HG03378 (cell line): Measurements from ENCODE around the gene KLHL29.

Source experiments
- ATAC-seq: cut with Tn5 transposase; IDR thresholded peaks from one replicate; pipeline ENCODE4 v1.9.1; 2021; ENCODE audit warnings: mild to moderate bottlenecking, moderate library complexity; ENCODE audit not compliant: unreplicated experiment

KLHL29 gene

DNA sequence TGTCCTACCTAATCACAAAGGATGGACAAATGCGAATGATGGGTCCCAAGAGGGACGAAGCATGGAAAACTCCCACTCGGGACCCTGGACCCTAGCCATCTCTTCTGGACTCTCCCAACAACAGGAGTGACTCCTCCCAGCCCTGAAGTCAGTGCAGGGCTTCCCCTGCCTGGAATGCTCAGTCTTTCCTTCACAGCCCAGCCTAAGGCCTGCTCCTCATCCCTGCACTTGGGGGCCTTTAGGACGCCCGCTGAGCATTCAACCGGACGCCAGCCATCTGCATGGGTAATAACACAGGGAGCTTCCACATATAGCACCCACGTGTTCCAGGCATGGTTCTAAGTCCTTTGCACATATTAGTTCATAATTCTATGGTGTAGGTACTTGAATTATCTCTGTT lies 237.5 kb downstream of the KLHL29 start:
- no peak for ATAC-seq

DNA sequence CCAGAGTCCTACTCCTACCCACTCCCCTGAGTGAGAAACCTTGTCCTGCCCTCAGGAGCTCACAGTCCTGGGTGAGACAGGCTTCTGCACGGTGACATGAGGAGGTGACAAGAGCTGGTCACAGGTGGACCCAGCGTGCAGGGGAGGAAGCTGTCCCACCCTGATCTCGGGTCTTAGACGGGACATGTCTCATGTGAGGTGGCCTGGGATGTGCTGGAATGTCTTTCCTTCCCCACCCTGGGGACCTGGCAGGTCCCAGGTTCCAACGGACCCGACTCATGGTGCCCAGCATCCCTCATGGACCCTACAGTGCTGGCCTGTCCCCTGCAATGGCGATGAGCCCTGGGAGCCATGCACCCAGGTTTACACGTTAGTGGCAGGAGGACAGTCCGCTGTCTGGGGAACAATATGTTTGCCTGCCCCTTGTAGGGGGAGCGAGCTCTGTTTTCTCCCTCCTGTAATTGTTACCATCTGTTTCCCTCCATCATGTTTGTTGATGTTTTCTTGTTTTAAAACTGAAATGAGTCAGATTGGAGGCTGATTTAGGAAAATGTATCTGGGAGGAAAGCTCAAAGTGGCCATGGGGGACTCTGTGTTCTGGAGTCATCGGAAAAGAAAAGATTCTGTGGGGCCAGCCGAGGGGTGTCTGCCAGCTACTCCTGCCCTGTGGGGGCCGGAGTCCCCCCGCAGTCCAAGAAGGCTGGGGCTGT lies 238.1 kb downstream of the KLHL29 start:
- no peak for ATAC-seq

DNA sequence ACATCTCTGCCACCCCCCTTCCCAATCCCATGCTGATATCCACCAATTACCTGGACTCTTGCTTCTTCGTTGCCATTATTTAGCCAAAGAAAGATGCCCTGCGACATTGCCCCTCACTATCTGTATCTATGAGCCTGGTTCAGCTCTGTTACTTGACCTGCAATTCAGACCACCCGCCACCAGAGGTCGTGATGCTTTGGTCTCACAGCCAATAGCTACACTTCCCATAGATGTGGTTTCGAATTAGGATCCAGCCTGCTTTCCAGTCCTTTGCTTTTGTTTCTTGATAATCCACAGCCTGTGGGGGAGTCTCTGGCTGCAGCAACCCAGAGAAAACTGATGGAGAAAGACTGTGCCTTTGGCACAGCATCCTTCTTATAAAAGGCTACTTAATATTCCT lies 239.4 kb downstream of the KLHL29 start:
- no peak for ATAC-seq

DNA sequence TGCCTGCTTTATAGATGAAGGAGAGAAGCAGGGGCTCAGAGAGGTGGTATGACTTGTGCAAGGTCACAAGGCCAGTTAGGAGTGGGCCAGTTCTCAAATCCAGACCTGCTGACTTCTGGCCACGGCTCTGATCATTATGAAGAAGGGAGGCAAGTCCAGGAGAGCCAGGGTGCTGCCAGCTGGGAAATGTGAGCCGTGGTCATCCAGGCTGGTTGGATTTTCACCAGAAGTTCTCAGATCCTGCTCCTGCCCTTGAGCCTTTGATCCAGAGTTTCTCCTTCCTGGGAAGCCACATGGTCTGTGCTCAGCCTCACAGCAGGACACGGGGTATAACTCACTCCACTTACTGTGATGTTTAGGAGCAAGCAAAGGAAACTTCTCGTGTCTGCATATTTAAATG lies 239.9 kb downstream of the KLHL29 start:
- ATAC-seq = no peak

DNA sequence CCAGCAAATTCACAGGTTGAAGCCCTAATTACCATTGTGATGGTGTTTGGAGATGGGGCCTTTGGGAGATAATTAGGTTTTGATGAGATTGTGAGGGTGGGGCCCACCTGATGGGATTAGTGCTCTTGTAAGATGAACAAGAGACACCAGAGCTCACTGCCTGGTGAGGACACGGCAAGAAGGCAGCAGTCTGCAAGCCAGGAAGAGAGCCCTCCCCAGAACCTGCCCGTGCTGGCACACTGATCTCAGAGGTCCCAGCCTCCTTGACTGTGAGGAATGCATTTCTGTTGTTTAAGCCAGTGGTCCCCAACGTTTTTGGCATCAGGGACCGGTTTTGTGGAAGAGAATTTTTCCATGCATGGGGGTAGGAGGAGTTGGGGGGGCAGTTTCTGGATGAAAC lies 240.7 kb downstream of the KLHL29 start:
- ATAC-seq = no peak

DNA sequence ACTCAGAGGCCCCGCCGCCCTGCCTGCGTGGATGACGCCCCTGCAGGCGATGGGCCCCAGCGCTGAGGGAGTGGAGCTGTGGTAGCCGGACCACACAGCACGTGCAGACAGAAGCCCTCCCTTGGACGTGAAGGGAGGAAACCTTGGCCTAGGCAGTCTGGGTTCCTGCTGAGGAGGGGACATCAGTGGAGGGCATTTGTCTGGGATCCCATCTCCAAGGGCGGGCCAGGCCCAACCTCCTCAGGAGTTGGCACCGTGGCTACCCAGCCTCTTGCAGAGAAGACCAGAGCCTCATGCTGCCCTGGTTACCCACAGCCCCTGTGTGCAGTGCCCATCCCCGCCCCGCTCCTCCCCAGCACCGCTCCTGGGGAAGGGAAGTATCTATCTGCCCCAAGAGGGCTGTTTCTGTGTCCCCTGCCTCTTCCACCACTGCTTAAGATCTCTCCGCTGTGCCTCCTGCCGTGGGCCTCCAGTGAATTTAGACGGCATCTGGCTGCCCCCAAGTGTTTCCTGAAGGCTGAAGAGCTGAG lies 241.8 kb downstream of the KLHL29 start:
- no peak for ATAC-seq

DNA sequence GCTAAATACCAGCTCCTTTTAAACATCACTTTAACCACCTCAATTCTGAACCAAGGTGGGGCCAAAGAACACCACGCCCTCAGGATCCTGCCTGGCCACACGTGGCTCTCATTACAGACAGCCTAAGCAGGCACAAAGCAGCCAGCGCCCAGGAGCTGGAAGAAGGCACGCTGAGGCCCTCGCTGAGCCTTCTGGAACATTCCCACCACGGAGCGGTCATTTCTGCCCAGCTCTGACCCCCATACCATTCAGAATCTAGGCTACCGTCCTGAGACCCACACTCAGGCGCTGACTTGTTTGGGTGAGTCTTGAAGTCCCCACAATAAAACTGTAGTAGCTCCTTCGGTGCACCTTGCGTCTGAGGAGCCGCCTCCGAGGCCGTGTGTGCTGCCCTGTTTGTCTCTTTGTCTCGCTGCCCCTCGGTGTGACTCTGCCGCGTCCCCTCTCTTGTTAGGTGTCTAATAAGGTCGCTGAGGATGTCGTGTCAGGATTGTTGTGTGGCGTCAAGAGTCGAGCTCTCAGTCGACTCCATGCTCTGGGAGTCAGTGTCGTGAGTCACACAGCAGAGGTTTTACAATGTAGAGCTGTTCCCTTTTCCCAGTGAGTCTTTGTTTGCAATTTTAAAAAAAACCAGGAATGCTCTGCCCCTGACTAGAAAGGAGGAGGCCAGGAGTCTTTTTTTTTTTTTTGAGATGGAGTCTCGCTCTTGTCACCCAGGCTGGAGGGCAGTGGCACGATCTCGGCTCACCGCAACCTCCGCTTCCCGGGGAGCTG lies 242.4 kb downstream of the KLHL29 start:
- no peak for ATAC-seq

DNA sequence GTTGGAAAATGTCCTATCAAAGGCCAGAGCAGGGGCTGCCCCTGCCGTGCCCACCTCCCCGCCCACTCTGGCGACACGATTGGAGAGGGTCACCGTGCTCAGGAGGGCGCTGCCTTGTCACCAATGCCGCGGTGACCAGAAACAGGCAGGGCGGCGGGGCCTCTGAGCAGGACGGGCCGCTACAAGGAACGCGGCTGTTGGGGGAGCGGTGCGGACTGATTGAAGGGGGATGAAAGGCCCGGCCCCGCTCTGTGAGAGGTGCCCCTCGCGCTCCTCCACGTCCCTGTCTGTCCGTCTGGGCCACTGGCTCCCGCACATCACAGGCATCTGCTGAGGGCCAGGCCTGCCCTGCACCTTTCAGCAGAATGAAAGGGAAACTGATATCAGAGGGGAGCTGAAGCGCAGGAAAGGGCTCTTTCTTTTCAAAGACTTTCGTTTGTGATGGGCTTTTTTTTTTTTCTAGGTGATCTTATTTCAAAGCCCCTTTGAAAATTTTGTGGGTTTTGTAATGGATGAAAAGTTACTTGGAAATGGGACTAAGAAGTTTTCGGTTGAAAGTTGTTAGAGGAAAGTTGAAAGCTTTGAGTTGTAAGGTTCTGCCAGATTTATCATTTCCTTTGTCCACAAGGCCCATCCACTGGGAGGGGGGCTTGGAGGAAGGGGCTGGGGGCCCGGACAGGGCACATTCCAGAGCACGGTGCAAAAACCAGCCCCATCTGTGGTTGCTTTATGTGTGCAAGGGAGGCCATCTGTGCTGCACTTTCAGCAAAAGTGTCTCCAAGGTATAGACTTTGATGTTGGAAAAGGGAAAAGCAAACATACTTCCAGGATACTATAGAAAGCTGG lies 244.2 kb downstream of the KLHL29 start:
- ATAC-seq = no peak

DNA sequence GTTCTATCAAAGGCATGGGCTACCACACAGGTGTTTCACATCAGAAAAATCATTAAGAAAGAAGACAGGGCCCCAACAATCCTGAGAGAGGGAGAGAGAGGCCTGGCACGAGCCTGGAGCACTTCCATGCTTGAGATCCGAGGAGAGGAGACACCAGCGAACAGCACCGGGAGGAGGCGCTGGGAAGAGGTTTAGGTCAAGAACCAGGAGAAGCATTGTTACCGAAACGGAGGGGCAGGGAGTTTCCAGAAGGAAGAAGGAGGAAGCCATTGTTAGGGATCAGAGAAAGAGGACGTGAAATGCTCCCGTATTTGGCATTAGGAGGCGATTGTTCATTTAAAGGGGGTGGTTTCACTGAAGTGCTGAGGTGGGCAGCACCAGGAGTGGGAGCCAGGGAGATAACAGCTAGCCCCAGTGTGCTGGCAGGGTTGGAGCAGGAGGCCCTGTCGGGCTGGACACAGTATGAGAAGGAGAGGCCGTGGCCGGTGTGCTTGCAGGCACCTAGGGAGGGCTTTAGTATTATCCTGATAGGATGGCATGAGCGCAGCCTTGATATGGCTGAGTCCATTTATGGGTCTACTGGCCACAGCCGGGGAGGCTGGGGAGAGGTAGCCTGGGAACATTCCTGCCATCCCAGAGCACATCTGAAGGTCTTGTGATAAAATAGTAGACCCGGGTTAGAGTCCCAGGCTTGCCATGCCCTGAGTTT lies 244.9 kb downstream of the KLHL29 start:
- ATAC-seq = no peak

DNA sequence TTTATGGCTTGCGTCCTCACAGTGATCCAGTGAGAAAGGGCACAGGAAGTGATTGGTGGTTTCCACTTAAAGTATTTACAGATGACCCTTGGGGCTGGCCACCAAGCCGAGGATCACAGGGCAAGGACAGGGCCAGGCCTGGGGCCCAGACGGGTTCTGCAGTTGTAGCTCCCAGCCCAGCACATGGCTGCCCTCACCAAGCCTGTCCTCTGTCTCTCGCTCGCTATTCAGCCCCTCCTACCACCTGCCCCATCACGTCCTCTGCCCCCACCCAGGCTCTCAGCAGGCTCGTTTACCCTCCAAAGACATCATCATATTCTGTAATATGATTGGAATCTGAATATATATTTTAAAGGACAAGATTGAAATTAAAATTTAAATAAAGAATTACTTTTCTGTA lies 246.0 kb downstream of the KLHL29 start:
- no peak for ATAC-seq

DNA sequence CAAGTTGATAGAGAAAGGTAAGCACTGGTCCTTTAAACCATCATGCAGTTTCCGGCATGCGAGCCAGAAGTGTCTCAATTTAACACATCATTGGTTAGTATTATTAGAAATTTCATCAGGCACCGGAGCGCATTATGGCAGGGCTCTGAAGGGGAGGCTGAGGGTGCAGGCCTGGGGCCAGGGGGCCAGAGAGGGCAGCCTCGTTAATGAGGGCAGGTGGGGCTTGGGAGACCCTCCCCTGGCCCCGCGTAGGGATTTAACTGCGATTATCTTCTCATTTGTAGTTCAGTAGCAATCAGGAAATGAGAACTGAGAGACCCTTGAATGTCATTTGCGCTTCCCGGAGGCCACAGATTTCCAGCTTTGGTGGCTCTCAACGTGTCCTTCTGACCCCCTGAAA lies 246.4 kb downstream of the KLHL29 start:
- no peak for ATAC-seq

DNA sequence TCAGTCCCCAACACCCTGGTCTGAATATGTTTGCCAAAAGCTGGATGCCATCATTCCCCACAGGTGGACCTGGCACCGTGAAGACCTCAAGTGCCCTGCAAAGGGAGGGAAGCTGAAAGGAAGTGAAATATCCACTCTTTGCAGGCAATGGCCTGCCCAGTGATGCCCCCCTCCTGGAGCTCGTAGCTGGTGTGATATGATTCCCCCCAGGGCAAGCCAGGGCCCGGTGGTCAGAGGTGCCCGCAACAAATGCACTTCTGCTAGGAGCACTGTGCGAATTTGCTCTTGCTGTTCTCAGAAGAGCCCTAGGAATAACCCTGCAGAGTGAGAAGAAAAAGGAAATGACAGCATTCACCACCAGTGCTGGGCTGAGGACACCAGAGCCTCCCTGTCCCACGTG lies 247.4 kb downstream of the KLHL29 start:
- ATAC-seq = no peak

DNA sequence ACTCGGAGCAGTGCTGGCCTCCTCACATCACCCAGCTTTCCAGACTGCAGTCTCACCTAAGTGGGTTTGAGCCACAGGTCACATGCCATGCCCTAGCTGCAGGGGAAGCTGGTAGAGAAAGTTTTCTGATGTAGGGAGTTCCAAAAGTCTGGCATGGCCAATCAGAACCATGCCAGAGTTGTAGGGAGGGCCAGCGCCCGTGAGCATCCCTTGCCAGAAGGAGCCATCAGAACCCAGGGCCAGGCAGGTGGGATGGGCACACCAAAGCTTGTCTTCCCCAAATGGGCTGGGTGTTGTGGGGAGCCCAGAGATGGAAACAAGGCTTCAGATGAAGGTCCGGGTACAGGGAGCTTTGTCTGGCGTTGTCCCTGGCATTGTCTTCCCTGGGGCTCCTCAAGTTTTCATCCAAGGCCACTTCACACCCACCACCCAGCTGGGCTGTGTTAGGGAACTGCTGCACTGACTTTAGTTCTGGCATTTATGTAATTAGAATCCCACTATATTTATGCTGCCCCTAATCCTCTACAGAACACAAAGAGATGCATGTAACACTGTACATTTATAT lies 247.9 kb downstream of the KLHL29 start:
- no peak for ATAC-seq

DNA sequence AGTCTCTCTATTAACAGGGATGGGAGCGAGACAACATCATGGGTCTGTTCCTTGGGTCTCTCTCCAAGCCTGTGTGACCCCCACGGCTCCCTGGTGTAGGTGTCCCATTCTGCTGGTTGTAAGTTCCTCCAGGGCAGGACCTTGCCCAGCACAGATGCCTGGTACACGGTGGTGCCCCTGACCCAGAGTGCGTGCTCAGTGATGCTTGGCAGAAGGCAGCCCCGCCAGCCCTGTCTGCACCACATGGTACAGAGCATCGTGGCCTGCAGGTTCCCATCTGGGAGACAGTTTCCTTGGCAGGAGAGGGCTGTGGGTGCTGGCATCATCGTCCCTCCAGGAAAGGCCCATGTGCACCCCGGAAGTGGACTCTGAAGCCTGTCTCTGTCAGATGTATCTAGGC lies 249.0 kb downstream of the KLHL29 start:
- no peak for ATAC-seq

DNA sequence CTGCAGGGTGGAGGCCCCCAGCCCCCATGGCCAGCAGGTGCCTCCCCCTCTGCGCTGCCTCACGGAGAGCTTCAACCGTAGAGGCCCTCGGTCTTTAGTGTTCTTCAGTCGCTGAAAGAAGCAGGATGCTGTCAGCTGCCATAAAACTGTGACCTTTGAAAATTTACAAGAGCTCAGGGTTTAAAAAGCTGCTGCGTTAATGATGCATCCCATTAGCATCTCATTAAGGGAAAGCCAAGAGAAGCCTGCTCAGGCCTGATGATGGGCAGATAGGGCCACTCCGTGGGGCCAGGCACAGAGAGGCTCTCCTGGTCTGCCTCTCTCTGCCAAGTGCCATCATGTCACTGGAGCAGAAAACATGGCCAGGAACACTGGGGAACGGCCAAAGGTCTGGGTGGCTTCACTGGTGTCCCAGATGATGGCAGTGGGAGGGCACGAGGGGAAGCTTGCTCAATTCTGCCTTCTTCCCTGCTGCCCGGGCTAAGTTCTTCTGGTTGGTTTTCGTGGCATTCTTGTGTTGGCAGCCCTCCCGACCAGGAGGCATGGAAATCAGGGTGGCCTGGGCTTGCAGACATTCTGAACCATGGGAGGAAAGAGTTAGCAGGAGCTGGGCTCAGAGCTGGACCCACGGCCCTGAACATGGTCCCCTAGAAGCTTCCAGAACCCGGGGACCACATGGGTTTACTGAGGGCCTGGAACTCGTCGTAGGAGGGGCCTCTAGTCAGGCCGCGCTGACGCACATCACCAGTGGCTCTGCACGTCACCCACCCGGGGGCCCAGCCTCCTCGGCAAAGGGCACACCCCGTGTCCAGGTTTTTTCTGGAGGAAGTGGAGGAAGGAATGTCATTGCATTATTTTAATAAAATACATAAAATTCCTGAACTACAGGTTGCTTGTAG lies 250.7 kb downstream of the KLHL29 start:
- ATAC-seq = no peak

DNA sequence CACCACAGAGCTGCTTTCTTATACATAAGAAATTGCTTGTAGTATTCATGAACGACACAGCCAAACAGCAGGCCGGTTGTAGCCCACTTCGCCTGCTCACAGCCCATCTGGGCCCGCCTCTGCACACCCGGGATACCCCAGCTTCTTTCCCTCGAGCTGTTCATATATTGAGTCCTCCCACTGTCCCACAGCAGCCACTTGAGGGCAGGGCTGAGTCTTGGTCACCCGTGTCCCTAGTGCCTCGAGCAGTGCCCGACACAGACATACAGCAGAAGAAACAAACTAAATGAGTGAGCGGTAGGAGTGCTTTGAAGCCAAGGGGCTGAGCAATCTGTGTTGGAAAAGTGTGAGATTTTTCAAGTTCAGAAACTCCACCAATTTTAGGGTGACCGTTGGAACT lies 251.4 kb downstream of the KLHL29 start:
- no peak for ATAC-seq

DNA sequence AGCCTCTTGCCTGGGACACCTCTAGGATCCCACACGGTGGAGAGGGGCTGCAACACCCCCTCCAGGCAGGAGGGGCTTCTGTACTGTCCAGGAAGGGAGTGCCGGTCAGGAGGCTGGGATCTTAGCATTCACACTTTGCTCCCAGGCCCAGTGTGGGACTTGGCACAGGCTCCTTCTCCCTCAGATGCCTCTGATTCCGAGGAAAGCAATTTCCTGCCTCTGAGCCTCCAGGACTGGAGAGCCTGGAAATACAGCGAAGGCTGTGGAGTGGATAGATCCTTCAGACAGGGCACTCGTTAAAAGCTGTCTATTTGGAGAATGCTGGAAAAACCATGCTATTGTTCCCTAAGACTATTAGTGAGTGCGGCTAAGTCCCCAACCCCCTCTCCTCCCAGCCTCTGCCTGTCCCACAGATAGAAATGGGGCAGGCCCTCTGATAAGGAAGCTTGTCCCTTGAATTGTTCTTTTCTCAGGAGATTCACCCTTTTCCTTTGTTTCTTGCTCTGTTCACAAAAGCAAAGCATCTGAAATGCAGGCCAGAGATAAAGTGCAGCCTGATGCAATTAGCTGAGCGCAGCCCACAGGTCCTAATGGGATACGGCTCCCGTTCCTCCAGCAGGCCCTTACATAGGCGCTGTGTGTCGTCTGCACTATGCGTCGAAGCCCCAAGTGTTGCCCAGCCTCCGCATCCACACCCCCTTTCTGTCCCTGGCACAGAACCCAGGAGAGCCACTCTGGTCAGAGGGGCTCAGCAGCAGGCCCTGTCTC lies 252.2 kb downstream of the KLHL29 start:
- no peak for ATAC-seq

DNA sequence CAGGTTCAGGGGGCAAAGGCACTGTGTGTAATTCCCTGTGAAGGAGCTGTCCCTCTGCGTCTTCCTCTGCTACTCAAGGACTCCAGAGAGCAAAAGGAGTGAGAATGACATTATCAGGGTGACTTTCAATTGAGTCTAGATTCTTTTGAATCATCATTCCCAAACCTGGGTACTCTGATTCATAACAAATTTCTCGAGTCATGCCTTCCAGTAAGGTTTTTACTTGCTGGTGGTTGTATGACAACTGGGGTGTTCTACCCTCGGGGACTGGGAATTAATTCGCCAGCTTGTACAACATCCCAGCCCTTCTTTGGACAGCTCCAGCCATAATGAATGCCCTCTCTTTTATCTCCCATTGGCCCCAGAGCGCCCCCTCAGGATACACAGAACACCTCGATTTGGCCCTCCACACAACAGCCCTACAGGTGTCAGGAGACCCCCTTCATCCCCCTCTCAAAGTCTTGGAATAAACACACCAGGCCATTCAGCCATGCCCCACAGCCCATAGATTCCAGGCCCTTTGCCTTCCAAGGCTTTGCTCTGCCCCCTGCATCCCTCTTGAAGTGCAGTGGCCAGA lies 254.5 kb downstream of the KLHL29 start:
- ATAC-seq = no peak
